Left ventricle myocardium inferior (tissue), 1 donor: ENCODE results near the gene NUP210L. TPM values are rescaled to one million over a fixed set of nuclear protein-coding genes. Genes with fewer than 3 reads are reported as not detected.

ENCODE experiments used
- DNase-seq: peaks from one replicate; pipeline ENCODE4 v3.0.0-alpha.2; 2020
- H3K27ac ChIP-seq: fragments of 200-600 bp; replicated peaks from 2 replicates; pipeline ENCODE4 v1.8.0; 2021
- H3K27me3 ChIP-seq: fragments of 200-600 bp; 2 replicates; pipeline ENCODE4 v1.8.0; 2021; ENCODE audit warnings: low read depth
- H3K36me3 ChIP-seq: fragments of 200-600 bp; 2 replicates; pipeline ENCODE4 v1.8.0; 2021
- H3K4me1 ChIP-seq: fragments of 200-600 bp; 2 replicates; pipeline ENCODE4 v1.8.0; 2021
- H3K4me3 ChIP-seq: fragments of 200-600 bp; 2 replicates; pipeline ENCODE4 v1.8.0; 2021; ENCODE audit warnings: mild to moderate bottlenecking, moderate library complexity
- H3K9me3 ChIP-seq: fragments of 200-600 bp; replicated peaks from 2 replicates; pipeline ENCODE4 v1.8.0; 2021
- CTCF ChIP-seq: fragments of 200-600 bp; IDR thresholded peaks from 2 replicates; pipeline ENCODE4 v1.8.0; 2021; ENCODE audit warnings: antibody characterized with exemption, mild to moderate bottlenecking, borderline replicate concordance
- intact Hi-C: fragments of 100-400 bp; cut with micrococcal nuclease; formaldehyde crosslinking; loops from one replicate; pipeline ENCODE4 v1.11.0; 2022
- total RNA-seq: library from RNA; stranded (reverse); fragmentation: NEBNext Ultra II Directional; extraction: Animal tissue kit (Norgen Biotek cat#: 25700); gene quantifications from one replicate; pipeline ENCODE4 v1.2.1, GENCODE V29; 2021
- donor health status: DM: no; HTN: yes; CAD: no; lungs with severe emphysema.

Gene NUP210L
- total RNA-seq, 1 donor from 2014 or later = 0.30 TPM

- Histone ChIP-seq H3K4me1 (peaks cover 36% of the 10 kb centered on the region), H3K9me3 (no peaks in the 10 kb centered on the region), H3K27me3 (no peaks in the 10 kb centered on the region), H3K4me3 (no peak overlapping the region), H3K27ac (no peak overlapping the region), H3K36me3 (peaks cover 34% of the 10 kb centered on the region)
- no peak for TF ChIP-seq CTCF
- DNase-seq = no peak
- intact Hi-C loops = no loop called here
Measured at GRCh38 chr1:153973071-153973470, 181.8 kb downstream of the NUP210L start.

- H3K36me3 ChIP-seq = peaks cover 24% of the 10 kb centered on the region
- no peak overlapping the region for H3K27ac ChIP-seq
- no peak overlapping the region for H3K4me3 ChIP-seq
- H3K27me3 ChIP-seq = no peaks in the 10 kb centered on the region
- peaks cover 29% of the 10 kb centered on the region for H3K4me1 ChIP-seq
- no peak for TF ChIP-seq CTCF
- H3K9me3 ChIP-seq = no peaks in the 10 kb centered on the region
- intact Hi-C loops = no loop called here
- no peak for DNase-seq
Measured at GRCh38 chr1:153970346-153970745, 184.5 kb downstream of the NUP210L start.

GRCh38 chr1:153968972-153969371 is 185.9 kb downstream of the NUP210L start:
- no peak overlapping the region for H3K4me3 ChIP-seq
- intact Hi-C loops = no loop called here
- H3K27ac ChIP-seq = no peak overlapping the region

GRCh38 chr1:153968408-153968807 is 186.5 kb downstream of the NUP210L start:
- Histone ChIP-seq H3K9me3 (no peaks in the 10 kb centered on the region), H3K4me1 (peaks cover 41% of the 10 kb centered on the region), H3K36me3 (peaks cover 4% of the 10 kb centered on the region), H3K27me3 (no peaks in the 10 kb centered on the region), H3K4me3 (peak overlapping the region; percentile 72), H3K27ac (peak overlapping the region; percentile 96)
- no peak for TF ChIP-seq CTCF
- DNase-seq = no peak
- intact Hi-C loops = no loop called here

More at GRCh38 chr1:153968972-153969371, 185.9 kb downstream of the NUP210L start:
- H3K9me3 ChIP-seq = no peaks in the 10 kb centered on the region
- H3K36me3 ChIP-seq = peaks cover 10% of the 10 kb centered on the region
- H3K27me3 ChIP-seq = no peaks in the 10 kb centered on the region
- DNase-seq = no peak
- peaks cover 38% of the 10 kb centered on the region for H3K4me1 ChIP-seq
- no peak for TF ChIP-seq CTCF

- peaks cover 44% of the 10 kb centered on the region for H3K4me1 ChIP-seq
- no peaks in the 10 kb centered on the region for H3K9me3 ChIP-seq
- H3K4me3 ChIP-seq = peak overlapping the region; percentile 72
- no peaks in the 10 kb centered on the region for H3K36me3 ChIP-seq
- TF ChIP-seq CTCF = no peak
- intact Hi-C loops = no loop called here
- H3K27ac ChIP-seq = peak overlapping the region; percentile 96
- DNase-seq = no peak
- H3K27me3 ChIP-seq = no peaks in the 10 kb centered on the region
Measured at GRCh38 chr1:153968000-153968363, 186.9 kb downstream of the NUP210L start.
